ENCODE data around the gene DDR1.

Gene DDR1

GRCh38 chr6:30939473-30939872 is 55.2 kb downstream of the DDR1 start:
- in situ Hi-C loops (cut with MboI; ENCODE audit: low sequenced_read_pairs), result no loop called here

- in situ Hi-C loops (cut with MboI; ENCODE audit: low sequenced_read_pairs), result no loop called here
Measured at GRCh38 chr6:30940361-30940986, 56.2 kb downstream of the DDR1 start, which contains the start of gene MUCL3. Gene MUCL3 (plus strand): TSS chr6:30940973. CDS start chr6:30941000, 27 bp downstream.

- in situ Hi-C loops (cut with MboI; ENCODE audit: low sequenced_read_pairs), result no loop called here
Measured at GRCh38 chr6:30942338-30943060, 58.2 kb downstream of the DDR1 start.

GRCh38 chr6:30944051-30944450 is 59.7 kb downstream of the DDR1 start:
- in situ Hi-C loops (cut with MboI; ENCODE audit: low sequenced_read_pairs), result no loop called here

- in situ Hi-C loops (cut with MboI; ENCODE audit: low sequenced_read_pairs), result no loop called here
Measured at GRCh38 chr6:30945281-30945680, 61.0 kb downstream of the DDR1 start.

GRCh38 chr6:30947231-30947630 is 62.9 kb downstream of the DDR1 start:
- in situ Hi-C loops (cut with MboI; ENCODE audit: low sequenced_read_pairs), result no loop called here

GRCh38 chr6:30948811-30949210 is 64.5 kb downstream of the DDR1 start:
- in situ Hi-C loops (cut with MboI; ENCODE audit: low sequenced_read_pairs), result no loop called here
